B cell (primary cell): Measurements from ENCODE around the gene DOLPP1. TPM values are rescaled to one million over a fixed set of nuclear protein-coding genes. Genes with fewer than 3 reads are reported as not detected.

Source experiments
- ATAC-seq: fragments of 200-7000 bp; cut with Tn5 transposase; one replicate; pipeline ENCODE4 v1.10.0; 2021; ENCODE audit warnings: low read depth, mild to moderate bottlenecking, moderate number of reproducible peaks, moderate library complexity
- CTCF ChIA-PET: fragments of 350-600 bp; sonication (Branson Sonifier 250); formaldehyde crosslinking; loops from one replicate; lab custom pipeline; 2021; ENCODE audit warnings: antibody characterized with exemption, inconsistent platforms; lab: Charles Lee
- POLR2A ChIA-PET: fragments of 350-600 bp; sonication (Branson Sonifier 250); formaldehyde crosslinking; loops from one replicate; lab custom pipeline; 2021; ENCODE audit warnings: antibody characterized with exemption; lab: Charles Lee
- DNase-seq: peaks from one replicate; pipeline ENCODE4 v3.0.0; 2013
- H2AFZ ChIP-seq: 2 replicates; pipeline ENCODE4 v1.6.1; 2012; ENCODE audit warnings: mild to moderate bottlenecking, low read depth, low read length; ENCODE audit not compliant: insufficient read depth, poor library complexity, severe bottlenecking
- H3K27ac ChIP-seq, 2 donors: 1 replicate in 1 of 2; 2 replicates in 1 of 2; pipeline ENCODE4 v1.5.1; 2012 to 2013; ENCODE audit warnings: low read length in 2 of 2, mild to moderate bottlenecking in 2 of 2, moderate library complexity in 1 of 2
- H3K27me3 ChIP-seq, 4 experiments: fragments of 200-600 bp in 1 of 4; sonication (generic) in 1 of 4; replicated peaks in 1 of 4; 1 replicate in 2 of 4; 2 replicates in 2 of 4; pipeline versions ENCODE4 v1.6.1 to v1.7.0; 2013 to 2016; ENCODE audit warnings: low read length in 3 of 4, mild to moderate bottlenecking in 2 of 4, mixed read lengths in 1 of 4, moderate library complexity in 1 of 4; ENCODE audit not compliant: insufficient read depth in 4 of 4, control insufficient read depth in 3 of 4; ENCODE audit errors: control extremely low read depth in 1 of 4
- H3K36me3 ChIP-seq, 2 experiments: replicated peaks in 1 of 2; 1 replicate in 1 of 2; 2 replicates in 1 of 2; pipeline versions ENCODE4 v1.6.1 to v1.7.1; 2013; ENCODE audit warnings: low read length in 1 of 2; ENCODE audit not compliant: insufficient read depth in 2 of 2, control insufficient read depth in 1 of 2; ENCODE audit errors: control extremely low read depth in 1 of 2, extremely low read depth in 1 of 2
- H3K4me1 ChIP-seq, 2 donors: fragments of 200-600 bp in 1 of 2; sonication (generic) in 1 of 2; 1 replicate in 1 of 2; 2 replicates in 1 of 2; pipeline versions ENCODE4 v1.5.1 to v1.6.1; 2013 to 2017; ENCODE audit warnings: low read length in 2 of 2; ENCODE audit not compliant: control insufficient read depth in 2 of 2, insufficient read depth in 2 of 2
- H3K4me2 ChIP-seq: replicated peaks from 2 replicates; pipeline ENCODE3; 2012; ENCODE audit warnings: mild to moderate bottlenecking, low read depth, low read length; ENCODE audit not compliant: poor library complexity, severe bottlenecking
- H3K4me3 ChIP-seq, 5 experiments: fragments of 200-600 bp in 1 of 5; sonication (generic) in 1 of 5; 1 replicate in 3 of 5; 2 replicates in 2 of 5; pipeline versions ENCODE4 v1.5.1 to v1.7.0; 2011 to 2016; ENCODE audit warnings: low read length in 4 of 5, mild to moderate bottlenecking in 4 of 5, low read depth in 2 of 5, control low read depth in 1 of 5, moderate library complexity in 1 of 5; ENCODE audit not compliant: insufficient read depth in 1 of 5; ENCODE audit errors: control extremely low read depth in 1 of 5, extremely low read depth in 1 of 5
- H3K79me2 ChIP-seq: fragments of 200-600 bp; sonication (generic); one replicate; pipeline ENCODE4 v1.6.0; 2016; ENCODE audit warnings: low read length; ENCODE audit not compliant: control insufficient read depth, insufficient read depth
- H3K9ac ChIP-seq: fragments of 200-600 bp; sonication (generic); 2 replicates; pipeline ENCODE4 v1.6.1; 2017; ENCODE audit warnings: mild to moderate bottlenecking, low read length, moderate library complexity
- H3K9me3 ChIP-seq, 3 donors: one replicate each; pipeline versions ENCODE4 v1.6.1 to v1.7.1; 2013; ENCODE audit warnings: low read length in 2 of 3; ENCODE audit not compliant: control insufficient read depth in 2 of 3, insufficient read depth in 1 of 3; ENCODE audit errors: control extremely low read depth in 1 of 3
- H4K20me1 ChIP-seq: 2 replicates; pipeline ENCODE4 v1.6.0; 2012; ENCODE audit warnings: mild to moderate bottlenecking, low read length; ENCODE audit not compliant: insufficient read depth, control insufficient read depth, poor library complexity, severe bottlenecking
- H3K27ac Mint-ChIP-seq: one replicate; pipeline ENCODE4 v1.8.0; 2021; ENCODE audit warnings: mixed read lengths
- H3K27me3 Mint-ChIP-seq: one replicate; pipeline ENCODE4 v1.8.0; 2021; ENCODE audit warnings: mixed read lengths
- H3K4me1 Mint-ChIP-seq: one replicate; pipeline ENCODE4 v1.8.0; 2021; ENCODE audit warnings: mixed read lengths
- H3K4me3 Mint-ChIP-seq: one replicate; pipeline ENCODE4 v1.8.0; 2021; ENCODE audit warnings: mixed read lengths
- H3K9me3 Mint-ChIP-seq: one replicate; pipeline ENCODE4 v1.8.0; 2022; ENCODE audit warnings: mixed read lengths; ENCODE audit not compliant: insufficient read depth
- EZH2 ChIP-seq: IDR thresholded peaks from 2 replicates; pipeline ENCODE4 v1.6.1; 2012; ENCODE audit warnings: borderline replicate concordance, low read depth, mild to moderate bottlenecking, moderate library complexity, low read length; ENCODE audit not compliant: insufficient read depth, poor library complexity, severe bottlenecking
- WGBS: methylation state at CpG from one replicate; pipeline ENCODE4 v1.1.5; 2013; ENCODE audit warnings: missing lambda C conversion rate; ENCODE audit not compliant: insufficient coverage; 5-methylcytosine and 5-hydroxymethylcytosine counted together
- intact Hi-C: fragments of 100-400 bp; cut with micrococcal nuclease; formaldehyde crosslinking; loops from one replicate; pipeline ENCODE4 v1.10.0; 2022
- polyA plus RNA-seq: library from polyadenylated mRNA; depleted of rRNA; stranded (reverse); fragments of >200 nt; gene quantifications from 2 replicates; pipeline ENCODE4 v1.2.3, GENCODE V29; 2012
- total RNA-seq, 2 donors: library from RNA; stranded (reverse); fragments of 120-200 nt in 1 of 2; gene quantifications; 1 replicate in 1 of 2; 2 replicates in 1 of 2; pipeline versions ENCODE4 v1.2.3 to v1.2.4, GENCODE V29; 2013 to 2022
- TF ChIP-seq, protein P1 (sequence below): fragments of 200-600 bp; IDR thresholded peaks from one replicate; pipeline ENCODE4 v1.8.0; 2022; ENCODE audit warnings: antibody characterized with exemption, mild to moderate bottlenecking

The DOLPP1 gene
- total and polyA plus RNA-seq, 2 donors (not counting 1 experiment from before 2014, with no cell fraction given) = 4.7 to 8.6 TPM

DNA sequence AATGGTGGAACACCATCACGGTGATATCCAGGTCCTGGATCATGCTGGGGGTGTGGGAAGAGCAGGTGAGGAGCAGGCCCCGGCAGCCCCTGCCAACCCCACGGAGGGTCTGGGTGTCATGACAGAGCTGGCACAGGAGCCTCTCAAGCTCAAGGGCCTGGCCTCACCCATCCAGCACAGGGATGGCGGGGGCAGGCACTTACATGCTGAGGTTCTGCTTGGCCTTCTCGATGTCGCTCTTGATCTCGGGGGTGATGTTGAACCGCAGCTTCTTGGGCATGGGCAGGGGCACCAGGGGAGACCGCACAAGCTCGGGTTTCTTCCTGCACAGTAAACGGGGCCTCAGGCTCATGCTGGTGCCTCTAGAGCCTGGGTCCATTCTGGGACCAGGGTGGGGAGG is 17.4 kb downstream of the DOLPP1 start:
- Mint-ChIP-seq H3K9me3 (no peaks in the 10 kb centered on the region), H3K4me3 (no peak overlapping the region), H3K4me1 (no peaks in the 10 kb centered on the region), H3K27me3 (no peaks in the 10 kb centered on the region), H3K27ac (no peak overlapping the region)
- H3K9ac ChIP-seq = no peak overlapping the region
- H3K4me3 ChIP-seq = no peak overlapping the region
- H3K9me3 ChIP-seq = no peaks in the 10 kb centered on the region
- TF ChIP-seq, protein P1, sequence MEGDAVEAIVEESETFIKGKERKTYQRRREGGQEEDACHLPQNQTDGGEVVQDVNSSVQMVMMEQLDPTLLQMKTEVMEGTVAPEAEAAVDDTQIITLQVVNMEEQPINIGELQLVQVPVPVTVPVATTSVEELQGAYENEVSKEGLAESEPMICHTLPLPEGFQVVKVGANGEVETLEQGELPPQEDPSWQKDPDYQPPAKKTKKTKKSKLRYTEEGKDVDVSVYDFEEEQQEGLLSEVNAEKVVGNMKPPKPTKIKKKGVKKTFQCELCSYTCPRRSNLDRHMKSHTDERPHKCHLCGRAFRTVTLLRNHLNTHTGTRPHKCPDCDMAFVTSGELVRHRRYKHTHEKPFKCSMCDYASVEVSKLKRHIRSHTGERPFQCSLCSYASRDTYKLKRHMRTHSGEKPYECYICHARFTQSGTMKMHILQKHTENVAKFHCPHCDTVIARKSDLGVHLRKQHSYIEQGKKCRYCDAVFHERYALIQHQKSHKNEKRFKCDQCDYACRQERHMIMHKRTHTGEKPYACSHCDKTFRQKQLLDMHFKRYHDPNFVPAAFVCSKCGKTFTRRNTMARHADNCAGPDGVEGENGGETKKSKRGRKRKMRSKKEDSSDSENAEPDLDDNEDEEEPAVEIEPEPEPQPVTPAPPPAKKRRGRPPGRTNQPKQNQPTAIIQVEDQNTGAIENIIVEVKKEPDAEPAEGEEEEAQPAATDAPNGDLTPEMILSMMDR = no peak
- no peak for TF ChIP-seq EZH2
- H3K4me1 ChIP-seq = no peaks in the 10 kb centered on the region
- H2AFZ ChIP-seq = no peak overlapping the region
- no peaks in the 10 kb centered on the region for H3K27me3 ChIP-seq
- CTCF ChIA-PET = no interaction called here
- intact Hi-C loops = no loop called here
- no peak overlapping the region for H3K4me2 ChIP-seq
- ATAC-seq = no peak
- WGBS = 94% methylated on average over 9 of the region's 11 CpGs
- POLR2A ChIA-PET = interaction anchor here (0.7 kb wide), 1 partner anchor 18 kb away, joined by 3 read pairs; no protein-coding TSS in a partner anchor
- no peaks in the 10 kb centered on the region for H4K20me1 ChIP-seq
- DNase-seq = no peak
- H3K36me3 ChIP-seq = no peaks in the 10 kb centered on the region
- no peak overlapping the region for H3K27ac ChIP-seq
- no peaks in the 10 kb centered on the region for H3K79me2 ChIP-seq

DNA sequence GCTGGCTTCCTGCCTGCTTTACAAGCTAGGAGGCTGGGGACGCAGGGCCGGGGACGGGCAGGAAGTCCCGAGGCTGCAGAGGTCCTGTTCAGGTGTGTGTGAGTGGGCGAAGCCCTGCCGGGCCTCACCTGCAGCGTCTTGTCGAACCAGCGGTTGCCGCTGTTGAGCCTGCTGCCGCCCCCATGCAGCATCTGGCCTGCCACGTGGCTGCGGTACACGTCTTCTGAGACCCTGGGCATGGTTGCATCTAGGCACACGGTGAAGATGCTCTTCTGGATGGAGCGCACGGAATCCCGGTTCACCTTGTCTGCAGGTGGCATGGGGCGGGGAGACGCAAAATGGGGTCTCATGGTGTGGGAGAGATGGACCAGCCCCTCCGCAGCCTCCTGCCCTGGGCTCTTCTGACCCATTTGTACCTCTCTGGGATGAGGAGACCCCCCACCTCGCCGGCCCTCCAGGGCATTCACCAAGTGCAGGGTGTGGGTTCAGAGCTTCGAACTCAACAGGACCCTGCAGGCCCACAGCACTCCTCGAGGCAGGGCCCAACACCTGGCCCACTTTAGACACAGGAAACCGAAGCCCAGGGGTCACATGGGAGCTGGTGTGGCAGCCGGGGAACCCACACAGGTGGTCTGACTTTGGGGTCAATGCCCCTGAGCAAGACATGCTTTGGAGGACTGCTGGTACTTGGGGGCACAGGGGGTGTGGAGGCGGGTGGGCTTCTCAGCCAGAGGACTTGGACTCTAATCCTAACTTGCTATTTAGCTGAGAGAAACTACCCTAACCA is 19.7 kb downstream of the DOLPP1 start:
- Histone ChIP-seq H3K36me3 (no peaks in the 10 kb centered on the region), H2AFZ (no peak overlapping the region), H3K4me3 (no peak overlapping the region), H3K27ac (no peak overlapping the region), H4K20me1 (no peaks in the 10 kb centered on the region), H3K27me3 (no peaks in the 10 kb centered on the region), H3K4me2 (no peak overlapping the region), H3K9me3 (no peaks in the 10 kb centered on the region), H3K4me1 (no peaks in the 10 kb centered on the region), H3K79me2 (no peaks in the 10 kb centered on the region), H3K9ac (no peak overlapping the region)
- Mint-ChIP-seq H3K4me3 (no peak overlapping the region), H3K4me1 (no peaks in the 10 kb centered on the region), H3K27me3 (no peaks in the 10 kb centered on the region), H3K9me3 (no peaks in the 10 kb centered on the region), H3K27ac (no peak overlapping the region)
- TF ChIP-seq, protein P1 = no peak
- no peak for TF ChIP-seq EZH2
- DNase-seq (no peak), ATAC-seq (no peak)
- WGBS = 83% methylated on average over 28 of the region's 28 CpGs
- CTCF ChIA-PET = interaction anchor here (1.5 kb wide), 1 partner anchor 31 kb away, joined by 4 read pairs; no protein-coding TSS in a partner anchor
- POLR2A ChIA-PET = no interaction called here
- intact Hi-C loops = no loop called here
